Muscle layer of colon (tissue), 2 donors: Measurements from ENCODE around the gene HNRNPM.
A peak's percentile ranks its signal among the peaks of the same experiment; 100 is the strongest.

Source experiments
- H3K27ac ChIP-seq: one replicate; pipeline ENCODE4 v1.7.0; 2013; ENCODE audit warnings: low read depth, mild to moderate bottlenecking, low read length, moderate library complexity
- H3K27me3 ChIP-seq, 2 donors: one replicate each; pipeline ENCODE4 v1.7.0; 2013; ENCODE audit warnings: low read length in 2 of 2, mild to moderate bottlenecking in 2 of 2; ENCODE audit not compliant: insufficient read depth in 2 of 2, control insufficient read depth in 1 of 2
- H3K36me3 ChIP-seq: one replicate; pipeline ENCODE4 v1.7.0; 2013; ENCODE audit warnings: mild to moderate bottlenecking, low read length; ENCODE audit not compliant: insufficient read depth
- H3K4me1 ChIP-seq: one replicate; pipeline ENCODE4 v1.7.0; 2013; ENCODE audit warnings: mild to moderate bottlenecking, low read length; ENCODE audit not compliant: insufficient read depth
- H3K4me3 ChIP-seq, 2 donors: one replicate each; pipeline ENCODE4 v1.7.0; 2013; ENCODE audit warnings: low read length in 2 of 2, low read depth in 1 of 2, mild to moderate bottlenecking in 1 of 2, moderate library complexity in 1 of 2
- H3K9ac ChIP-seq: one replicate; pipeline ENCODE4 v1.7.0; 2013; ENCODE audit warnings: low read length
- H3K9me3 ChIP-seq: one replicate; pipeline ENCODE4 v1.7.0; 2013; ENCODE audit warnings: mild to moderate bottlenecking, low read length
- donor health status: abdominal sarcoma.
- donor health status: Adenocarcinoma of cecum.

Gene HNRNPM

DNA sequence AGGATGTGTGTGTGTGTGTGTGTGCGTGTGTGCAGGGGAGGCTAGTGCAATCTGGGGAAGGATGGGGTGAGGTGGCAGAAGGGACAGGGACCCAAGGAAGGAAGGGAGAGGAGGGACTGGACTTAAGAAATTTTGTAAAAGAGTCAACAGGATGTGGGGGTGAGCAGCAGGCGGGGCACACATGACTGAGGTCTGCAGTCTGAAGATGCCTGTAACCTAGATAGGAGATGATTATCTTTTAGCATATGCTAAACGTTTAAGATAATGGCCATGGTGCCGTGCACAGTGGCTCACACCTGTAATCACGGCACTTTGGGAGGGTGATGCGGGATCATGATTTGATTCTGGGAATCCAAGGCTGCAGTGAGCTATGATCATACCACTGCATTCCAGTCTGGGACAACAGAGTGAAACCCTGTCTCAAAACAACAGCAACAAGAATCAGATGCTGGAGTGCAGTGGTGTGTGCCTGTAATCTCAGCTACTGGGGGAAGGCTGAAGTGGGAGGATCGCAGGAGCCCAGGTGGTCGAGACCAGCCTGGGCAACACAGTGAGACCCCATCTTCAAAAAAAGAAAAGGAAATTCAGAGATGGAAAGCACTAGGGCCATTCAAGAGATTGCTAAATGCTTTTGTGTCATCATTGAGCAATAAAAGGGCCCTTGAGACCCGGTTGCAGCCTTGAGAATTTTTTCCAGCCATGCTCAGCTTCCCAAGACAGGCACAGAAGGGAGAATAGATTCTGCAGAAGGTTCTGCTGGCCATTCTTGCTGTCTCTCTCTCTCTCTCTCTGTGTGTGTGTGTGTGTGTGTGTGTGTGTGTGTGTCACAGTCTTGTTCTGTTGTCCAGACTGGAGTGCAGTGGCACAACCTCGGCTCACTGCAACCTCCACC, 73.0 kb downstream of the HNRNPM start:
- Histone ChIP-seq H3K4me3 (no peak overlapping the region), H3K9me3 (no peaks in the 10 kb centered on the region), H3K27me3 (no peaks in the 10 kb centered on the region), H3K4me1 (peaks cover 8% of the 10 kb centered on the region), H3K27ac (no peak overlapping the region), H3K36me3 (no peaks in the 10 kb centered on the region), H3K9ac (no peak overlapping the region)

DNA sequence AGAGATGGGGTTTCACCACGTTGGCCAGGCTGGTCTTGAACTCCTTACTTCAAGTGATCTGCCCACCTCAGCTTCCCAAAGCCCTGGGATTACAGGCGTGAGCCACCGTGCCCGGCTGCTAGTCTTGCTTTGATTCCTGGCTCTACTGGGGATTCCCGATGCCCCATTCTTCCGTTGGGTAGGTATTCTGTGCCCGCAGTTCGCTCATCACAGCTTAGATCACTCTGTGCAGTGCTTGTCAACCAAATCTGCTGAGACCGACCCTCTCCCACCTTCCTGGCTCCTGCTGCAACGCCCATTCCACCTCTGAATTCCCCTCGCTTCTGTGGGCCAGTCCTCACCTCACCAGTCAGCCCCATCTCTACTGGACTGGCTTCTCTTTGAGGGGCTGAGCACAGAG, 73.8 kb downstream of the HNRNPM start:
- Histone ChIP-seq H3K36me3 (no peaks in the 10 kb centered on the region), H3K4me1 (peaks cover under 1% of the 10 kb centered on the region), H3K9ac (no peak overlapping the region), H3K4me3 (no peak overlapping the region), H3K27ac (no peak overlapping the region), H3K9me3 (no peaks in the 10 kb centered on the region), H3K27me3 (no peaks in the 10 kb centered on the region)

DNA sequence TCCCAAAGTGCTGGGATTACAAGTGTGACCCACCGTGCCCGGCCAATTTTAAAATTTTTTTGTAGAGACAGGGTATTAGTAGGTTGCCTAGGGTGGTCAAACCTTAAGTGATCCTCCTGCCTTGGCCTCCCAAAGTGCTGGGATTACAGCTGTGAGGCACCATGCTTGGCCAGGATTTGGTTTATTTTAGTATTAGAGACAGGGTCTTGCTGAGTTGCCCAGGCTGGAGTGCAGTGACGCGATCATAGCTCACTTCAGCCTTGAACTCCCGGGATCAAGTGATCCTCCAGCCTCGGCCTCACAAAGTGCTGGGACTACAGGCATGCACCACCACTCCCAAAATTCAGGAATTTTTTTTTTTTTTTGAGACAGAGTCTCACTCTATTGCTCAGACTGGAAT, 74.6 kb downstream of the HNRNPM start:
- Histone ChIP-seq H3K9me3 (no peaks in the 10 kb centered on the region), H3K36me3 (no peaks in the 10 kb centered on the region), H3K27me3 (no peaks in the 10 kb centered on the region), H3K4me1 (no peaks in the 10 kb centered on the region), H3K4me3 (no peak overlapping the region), H3K9ac (no peak overlapping the region), H3K27ac (no peak overlapping the region)

GRCh38 chr19:8525401-8525684, 80.6 kb downstream of the HNRNPM start:
- no peaks in the 10 kb centered on the region for H3K36me3 ChIP-seq

GRCh38 chr19:8526345-8527091, 81.7 kb downstream of the HNRNPM start:
- Histone ChIP-seq H3K36me3 (no peaks in the 10 kb centered on the region), H3K4me3 (peak overlapping the region; percentile 43 to 77), H3K27ac (peak overlapping the region; percentile 78), H3K4me1 (no peaks in the 10 kb centered on the region), H3K27me3 (no peaks in the 10 kb centered on the region), H3K9me3 (no peaks in the 10 kb centered on the region), H3K9ac (peak overlapping the region; percentile 65)

More at GRCh38 chr19:8525401-8525684, 80.6 kb downstream of the HNRNPM start:
- Histone ChIP-seq H3K9ac (peak overlapping the region; percentile 39), H3K27ac (peak overlapping the region; percentile 16), H3K4me1 (no peaks in the 10 kb centered on the region), H3K27me3 (no peaks in the 10 kb centered on the region), H3K9me3 (no peaks in the 10 kb centered on the region), H3K4me3 (peak overlapping the region; percentile 26 to 45)

DNA sequence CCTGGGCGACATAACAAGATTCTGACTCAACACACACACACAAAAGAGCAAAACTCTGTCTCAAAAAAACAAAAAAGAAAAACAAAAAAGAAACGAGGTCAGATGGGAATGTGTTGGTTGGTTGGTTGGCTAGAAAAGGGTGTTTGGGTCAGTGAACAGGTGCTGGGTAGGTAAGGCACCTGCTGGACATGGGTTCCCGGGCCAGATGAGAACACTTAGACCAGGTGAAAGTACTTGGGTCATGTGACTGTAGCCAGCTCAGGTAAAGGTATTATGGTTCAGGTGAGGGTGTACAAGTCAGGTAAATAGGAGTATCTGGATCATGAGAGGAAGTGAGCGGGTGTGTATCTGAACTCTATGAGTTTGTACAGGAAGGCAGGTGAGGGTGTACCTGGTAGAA, 83.7 kb downstream of the HNRNPM start:
- Histone ChIP-seq H3K9me3 (no peaks in the 10 kb centered on the region), H3K27me3 (no peaks in the 10 kb centered on the region), H3K4me1 (no peaks in the 10 kb centered on the region), H3K27ac (no peak overlapping the region), H3K9ac (no peak overlapping the region), H3K36me3 (no peaks in the 10 kb centered on the region), H3K4me3 (no peak overlapping the region)

GRCh38 chr19:8529369-8530006, 84.7 kb downstream of the HNRNPM start:
- no peak overlapping the region for H3K9ac ChIP-seq
- no peak overlapping the region for H3K27ac ChIP-seq
- H3K27me3 ChIP-seq, result no peaks in the 10 kb centered on the region
- H3K4me1 ChIP-seq, result no peaks in the 10 kb centered on the region
- no peak overlapping the region for H3K4me3 ChIP-seq
- no peaks in the 10 kb centered on the region for H3K9me3 ChIP-seq
- no peaks in the 10 kb centered on the region for H3K36me3 ChIP-seq

DNA sequence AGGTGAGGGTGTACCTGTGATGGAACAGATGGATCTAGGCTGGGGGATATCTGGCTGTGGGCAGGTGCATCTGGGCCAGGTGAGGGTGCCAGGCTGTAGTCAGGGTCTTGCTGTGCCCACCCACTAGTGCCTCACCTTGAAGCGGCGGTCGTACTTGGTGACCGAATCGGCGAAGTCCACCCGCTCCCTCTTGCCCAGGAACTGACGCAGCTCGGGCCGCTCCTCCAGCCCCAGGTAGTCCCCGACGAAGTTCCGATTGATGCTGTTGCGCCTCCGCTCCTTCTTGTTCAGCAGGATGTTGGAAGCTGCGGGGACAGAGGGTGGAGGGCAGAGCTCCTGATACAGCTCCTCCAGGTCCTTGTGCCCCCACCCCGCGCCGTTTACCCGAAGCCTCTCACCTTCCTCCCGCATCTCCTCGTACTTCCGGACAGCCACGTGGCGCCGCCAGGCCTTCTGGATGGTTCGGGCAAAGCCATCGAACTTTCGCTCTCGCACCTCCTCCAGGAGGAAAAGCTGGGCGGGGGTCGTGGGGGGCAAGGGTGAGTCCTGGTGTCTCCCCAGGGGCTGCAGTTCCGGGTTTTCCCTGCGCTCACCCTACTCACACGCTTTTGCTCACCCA, 85.4 kb downstream of the HNRNPM start:
- no peak overlapping the region for H3K4me3 ChIP-seq
- no peaks in the 10 kb centered on the region for H3K9me3 ChIP-seq
- H3K36me3 ChIP-seq, result no peaks in the 10 kb centered on the region
- no peaks in the 10 kb centered on the region for H3K4me1 ChIP-seq
- H3K9ac ChIP-seq, result no peak overlapping the region
- H3K27me3 ChIP-seq, result no peaks in the 10 kb centered on the region
- no peak overlapping the region for H3K27ac ChIP-seq

DNA sequence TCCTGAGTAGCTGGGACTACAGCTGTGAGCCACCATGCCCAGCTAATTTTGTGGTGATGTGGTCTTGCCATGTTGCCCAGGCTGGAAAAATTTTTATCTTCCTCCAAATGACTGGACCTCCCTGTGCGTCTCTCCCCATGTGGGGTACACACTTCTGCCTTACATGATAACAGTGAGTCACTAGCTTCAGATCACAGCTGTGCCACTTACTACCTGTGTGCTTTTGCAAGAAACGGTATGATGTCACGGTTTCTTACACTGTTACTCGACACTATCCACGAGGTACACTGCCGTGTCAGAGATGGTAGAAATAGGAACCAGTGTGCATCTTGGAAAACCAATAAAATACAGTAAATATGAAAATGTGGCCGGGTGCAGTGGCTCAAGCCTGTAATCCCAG, 86.7 kb downstream of the HNRNPM start:
- Histone ChIP-seq H3K27ac (no peak overlapping the region), H3K4me1 (no peaks in the 10 kb centered on the region), H3K36me3 (no peaks in the 10 kb centered on the region), H3K9ac (no peak overlapping the region), H3K4me3 (no peak overlapping the region), H3K9me3 (no peaks in the 10 kb centered on the region), H3K27me3 (no peaks in the 10 kb centered on the region)

DNA sequence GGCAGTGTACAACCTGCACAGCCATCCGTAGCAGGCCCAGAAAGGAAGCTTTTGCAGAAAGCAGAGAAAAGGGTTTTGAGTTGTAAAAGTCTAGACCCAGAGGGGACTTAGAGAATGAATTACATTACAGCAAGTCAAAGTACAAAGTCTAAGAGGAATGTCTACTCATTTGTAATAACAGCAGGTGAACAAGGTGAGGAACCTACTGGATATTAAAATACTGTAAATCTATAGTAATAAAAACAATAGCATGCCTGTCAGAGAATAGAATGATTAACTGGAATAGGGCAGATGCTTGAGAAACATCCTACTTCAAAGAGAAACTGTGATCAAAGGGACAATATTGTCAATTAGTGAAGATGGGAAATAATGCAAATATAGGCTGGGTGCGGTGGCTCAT, 87.5 kb downstream of the HNRNPM start:
- Histone ChIP-seq H3K9me3 (no peaks in the 10 kb centered on the region), H3K36me3 (no peaks in the 10 kb centered on the region)

DNA sequence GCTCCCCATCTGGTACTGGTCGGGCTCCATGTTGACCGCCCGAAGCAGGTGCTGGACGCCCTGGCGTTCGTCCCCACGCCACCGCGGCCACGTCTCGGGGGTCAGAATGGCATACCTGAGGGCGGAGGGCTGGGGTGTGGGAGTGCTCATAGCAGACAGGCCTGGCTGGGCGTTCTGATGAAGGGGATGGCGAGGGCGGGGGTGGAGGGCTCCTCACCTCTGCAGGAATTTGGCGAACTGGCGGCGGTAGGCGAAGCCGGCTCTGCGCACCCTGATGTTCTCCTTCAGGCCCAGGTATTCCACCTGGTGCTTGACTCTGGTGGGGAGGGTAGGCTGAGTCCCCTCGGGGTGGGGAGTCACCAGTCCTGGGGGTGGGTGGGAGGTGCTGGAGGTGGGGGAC, 91.5 kb downstream of the HNRNPM start:
- H3K36me3 ChIP-seq, result no peaks in the 10 kb centered on the region
- H3K27ac ChIP-seq, result no peak overlapping the region
- no peak overlapping the region for H3K4me3 ChIP-seq
- no peak overlapping the region for H3K9ac ChIP-seq
- no peaks in the 10 kb centered on the region for H3K4me1 ChIP-seq
- no peaks in the 10 kb centered on the region for H3K9me3 ChIP-seq
- no peaks in the 10 kb centered on the region for H3K27me3 ChIP-seq

More for the DNA sequence above, 87.5 kb downstream of the HNRNPM start:
- Histone ChIP-seq H3K4me1 (no peaks in the 10 kb centered on the region), H3K27ac (no peak overlapping the region), H3K27me3 (no peaks in the 10 kb centered on the region), H3K4me3 (no peak overlapping the region), H3K9ac (no peak overlapping the region)
